T-helper 1 cell treated with Interleukin-12 subunit alpha and Interleukin-12 subunit beta and Interleukin-4 antibody, amounts not matched to agents 30 ng/mL and 1 ng/mL, for 36 hours (primary cell): Measurements from ENCODE around the gene AEBP2. TPM values are rescaled to one million over a fixed set of nuclear protein-coding genes. Genes with fewer than 3 reads are reported as not detected.
"Not testable (repeated sequence)": the region's sequence is repeated elsewhere in the genome, so short reads cannot be mapped to it uniquely, and the experiment has no call there.

Experiments used
- intact Hi-C: fragments of 100-400 bp; cut with micrococcal nuclease; formaldehyde crosslinking; loops from one replicate; pipeline ENCODE4 v1.15.1; 2024
- total RNA-seq: library from RNA; stranded (reverse); gene quantifications from 2 replicates; pipeline ENCODE4 v1.2.3, GENCODE V29; 2022

Gene AEBP2
- 62.1 and 64.8 TPM in 2 replicates for total RNA-seq

- intact Hi-C loops, result loop anchor here (1.0 to 10.0 kb wide), 8 partner anchors 8 to 1995 kb away; partner anchors contain the start of gene PYROXD1
These were observed at the start of gene AEBP2 for GRCh38 chr12:19439059-19440018. AEBP2 (plus strand) TSS chr12:19439492; CDS start chr12:19439700, 208 bp downstream.

GRCh38 chr12:19390051-19390598 is 49.2 kb upstream of the AEBP2 start:
- intact Hi-C loops, result no loop called here

GRCh38 chr12:19392644-19393043 is 46.6 kb upstream of the AEBP2 start:
- intact Hi-C loops, result not testable (repeated sequence)

- intact Hi-C loops, result no loop called here
These were observed 44.9 kb upstream of the AEBP2 start for GRCh38 chr12:19394385-19394784.

- intact Hi-C loops, result no loop called here
These were observed 41.8 kb upstream of the AEBP2 start for GRCh38 chr12:19397534-19397933.

GRCh38 chr12:19398376-19399363 is 40.6 kb upstream of the AEBP2 start:
- intact Hi-C loops, result no loop called here

GRCh38 chr12:19400649-19401285 is 38.5 kb upstream of the AEBP2 start:
- intact Hi-C loops, result not testable (repeated sequence)

GRCh38 chr12:19402211-19402610 is 37.1 kb upstream of the AEBP2 start:
- intact Hi-C loops, result no loop called here

- intact Hi-C loops, result no loop called here
These were observed 36.4 kb upstream of the AEBP2 start for GRCh38 chr12:19402743-19403431.

GRCh38 chr12:19404242-19404880 is 34.9 kb upstream of the AEBP2 start:
- intact Hi-C loops, result loop anchor here (1.0 kb wide), 2 partner anchors 30 to 36 kb away; no protein-coding TSS in a partner anchor

GRCh38 chr12:19409376-19409775 is 29.9 kb upstream of the AEBP2 start:
- intact Hi-C loops, result no loop called here

GRCh38 chr12:19410211-19410610 is 29.1 kb upstream of the AEBP2 start:
- intact Hi-C loops, result no loop called here

GRCh38 chr12:19410629-19411185 is 28.6 kb upstream of the AEBP2 start:
- intact Hi-C loops, result no loop called here

GRCh38 chr12:19411234-19412204 is 27.8 kb upstream of the AEBP2 start:
- intact Hi-C loops, result no loop called here

GRCh38 chr12:19412844-19413243 is 26.4 kb upstream of the AEBP2 start:
- intact Hi-C loops, result no loop called here

GRCh38 chr12:19413582-19413981 is 25.7 kb upstream of the AEBP2 start:
- intact Hi-C loops, result not testable (repeated sequence)

- intact Hi-C loops, result no loop called here
These were observed 23.7 kb upstream of the AEBP2 start for GRCh38 chr12:19415563-19415962.

GRCh38 chr12:19419086-19419485 is 20.2 kb upstream of the AEBP2 start:
- intact Hi-C loops, result no loop called here
